ENCODE measurements around the gene OGFR.

OGFR gene

DNA sequence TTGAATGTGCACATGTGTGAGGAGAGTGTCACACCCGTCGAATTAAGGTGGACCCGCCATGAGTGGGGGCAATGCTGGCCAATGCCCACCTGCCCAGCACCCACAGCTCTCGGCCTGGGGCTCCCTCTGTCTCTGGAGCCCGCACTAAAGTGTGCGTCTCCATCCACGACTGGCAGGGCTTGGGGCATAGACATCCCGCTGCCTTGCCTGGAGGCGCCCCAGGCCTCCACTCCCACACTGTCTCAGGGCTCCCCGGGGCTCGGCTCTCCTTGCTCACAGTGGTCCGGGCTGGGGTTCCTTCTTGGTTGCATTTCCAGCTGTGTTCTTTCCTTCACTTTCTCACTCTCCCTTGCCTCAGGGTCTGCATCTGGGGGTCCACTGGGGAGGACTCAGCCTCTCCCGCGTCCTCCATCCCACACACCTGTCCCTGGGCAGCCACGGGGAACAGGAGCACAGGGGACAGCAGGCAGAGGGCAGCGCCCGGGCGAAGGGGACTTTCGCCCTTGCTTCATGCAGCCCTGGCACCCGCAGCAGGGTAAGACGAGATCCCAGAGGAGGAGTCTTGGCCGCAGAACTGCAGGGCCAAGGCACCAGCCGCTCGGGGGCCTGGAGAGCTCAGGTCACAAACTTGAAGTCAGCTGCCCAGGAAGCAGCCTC lies 28.5 kb upstream of the OGFR start:
- Mint-ChIP-seq H3K9me3 (no peaks in the 10 kb centered on the region), H3K36me3 (no peaks in the 10 kb centered on the region), H3K4me1 (peaks cover 63% of the 10 kb centered on the region), H3K27me3 (no peaks in the 10 kb centered on the region), H3K4me3 (peak overlapping the region; percentile 23), H3K27ac (peak overlapping the region; percentile 96)

DNA sequence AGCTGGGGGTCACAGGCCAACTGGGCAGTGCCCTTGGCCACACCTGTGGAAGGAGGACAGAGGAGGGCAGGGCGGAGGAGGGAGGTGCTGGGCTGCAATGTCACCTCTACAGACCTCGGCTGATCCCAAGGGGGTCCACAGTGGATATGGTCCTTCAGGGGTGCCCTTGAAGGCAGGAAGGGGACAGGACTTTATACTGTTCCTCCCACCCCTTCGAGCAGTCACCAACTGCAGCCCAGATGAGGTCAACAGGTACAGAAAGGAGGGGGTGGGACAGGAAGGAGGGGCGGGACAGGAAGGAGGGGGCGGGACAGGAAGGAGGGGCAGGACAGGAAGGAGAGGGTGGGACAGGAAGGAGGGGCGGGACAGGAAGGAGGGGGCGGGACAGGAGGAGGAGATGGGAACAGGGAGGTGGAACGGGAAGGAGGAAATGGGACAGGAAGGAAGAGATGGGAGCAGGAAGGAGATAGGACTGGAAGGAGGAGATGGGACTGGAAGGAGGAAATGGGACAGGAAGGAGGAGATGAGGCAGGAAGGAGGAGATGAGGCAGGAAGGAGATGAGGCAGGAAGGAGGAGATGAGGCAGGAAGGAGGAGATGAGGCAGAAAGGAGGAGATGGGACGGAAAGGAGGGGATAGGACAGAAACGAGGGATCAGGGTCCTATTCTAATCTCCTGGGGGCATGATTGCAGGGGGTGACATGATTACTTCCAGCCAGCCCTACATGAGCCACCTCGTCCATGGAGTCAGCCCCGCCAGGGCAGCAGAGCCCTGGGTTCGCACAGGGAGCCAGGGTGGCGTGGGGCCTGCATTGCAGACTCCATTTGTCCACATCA lies 27.7 kb upstream of the OGFR start:
- H3K4me3 Mint-ChIP-seq = peak overlapping the region; percentile 74
- H3K27ac Mint-ChIP-seq = peak overlapping the region; percentile 96
- no peaks in the 10 kb centered on the region for H3K27me3 Mint-ChIP-seq
- H3K36me3 Mint-ChIP-seq = no peaks in the 10 kb centered on the region
- H3K4me1 Mint-ChIP-seq = peaks cover 59% of the 10 kb centered on the region
- no peaks in the 10 kb centered on the region for H3K9me3 Mint-ChIP-seq

DNA sequence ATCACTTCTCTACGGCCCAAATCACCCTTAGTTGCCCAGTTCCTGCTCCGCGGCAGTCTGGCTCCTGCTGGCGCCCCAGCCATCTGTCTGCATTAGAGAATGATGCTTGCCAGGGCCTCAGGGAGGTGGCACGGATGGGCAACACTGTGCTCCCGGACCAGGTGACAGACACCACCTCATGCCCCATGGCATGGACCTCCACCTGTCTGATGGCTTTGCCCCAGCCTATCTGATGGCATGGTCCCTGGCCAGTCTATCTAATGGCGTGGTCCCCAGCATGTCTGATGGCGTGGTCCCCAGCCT lies 27.2 kb upstream of the OGFR start:
- peak overlapping the region; percentile 74 for H3K4me3 Mint-ChIP-seq
- H3K9me3 Mint-ChIP-seq = no peaks in the 10 kb centered on the region
- peak overlapping the region; percentile 96 for H3K27ac Mint-ChIP-seq
- no peaks in the 10 kb centered on the region for H3K36me3 Mint-ChIP-seq
- peaks cover 56% of the 10 kb centered on the region for H3K4me1 Mint-ChIP-seq
- no peaks in the 10 kb centered on the region for H3K27me3 Mint-ChIP-seq

DNA sequence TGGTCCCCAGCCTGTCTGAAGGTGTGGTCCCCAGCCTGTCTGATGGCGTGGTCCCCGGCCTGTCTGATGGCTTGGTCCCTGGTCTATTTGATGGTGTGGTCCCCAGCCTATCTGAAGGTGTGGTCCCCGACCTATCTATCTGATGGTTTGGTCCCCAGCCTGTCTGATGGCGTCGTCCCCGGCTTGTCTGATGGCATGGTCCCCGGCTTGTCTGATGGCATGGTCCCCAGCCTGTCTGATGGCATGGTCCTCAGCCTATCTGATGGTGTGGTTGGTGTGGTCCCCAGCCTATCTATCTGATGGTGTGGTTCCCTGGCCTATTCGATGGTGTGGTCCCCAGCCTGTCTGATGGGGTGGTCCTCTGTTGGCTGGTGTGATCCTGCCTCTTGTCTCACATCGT lies 26.6 kb upstream of the OGFR start:
- H3K4me1 Mint-ChIP-seq = peaks cover 55% of the 10 kb centered on the region
- H3K27me3 Mint-ChIP-seq = no peaks in the 10 kb centered on the region
- peak overlapping the region; percentile 77 for H3K27ac Mint-ChIP-seq

DNA sequence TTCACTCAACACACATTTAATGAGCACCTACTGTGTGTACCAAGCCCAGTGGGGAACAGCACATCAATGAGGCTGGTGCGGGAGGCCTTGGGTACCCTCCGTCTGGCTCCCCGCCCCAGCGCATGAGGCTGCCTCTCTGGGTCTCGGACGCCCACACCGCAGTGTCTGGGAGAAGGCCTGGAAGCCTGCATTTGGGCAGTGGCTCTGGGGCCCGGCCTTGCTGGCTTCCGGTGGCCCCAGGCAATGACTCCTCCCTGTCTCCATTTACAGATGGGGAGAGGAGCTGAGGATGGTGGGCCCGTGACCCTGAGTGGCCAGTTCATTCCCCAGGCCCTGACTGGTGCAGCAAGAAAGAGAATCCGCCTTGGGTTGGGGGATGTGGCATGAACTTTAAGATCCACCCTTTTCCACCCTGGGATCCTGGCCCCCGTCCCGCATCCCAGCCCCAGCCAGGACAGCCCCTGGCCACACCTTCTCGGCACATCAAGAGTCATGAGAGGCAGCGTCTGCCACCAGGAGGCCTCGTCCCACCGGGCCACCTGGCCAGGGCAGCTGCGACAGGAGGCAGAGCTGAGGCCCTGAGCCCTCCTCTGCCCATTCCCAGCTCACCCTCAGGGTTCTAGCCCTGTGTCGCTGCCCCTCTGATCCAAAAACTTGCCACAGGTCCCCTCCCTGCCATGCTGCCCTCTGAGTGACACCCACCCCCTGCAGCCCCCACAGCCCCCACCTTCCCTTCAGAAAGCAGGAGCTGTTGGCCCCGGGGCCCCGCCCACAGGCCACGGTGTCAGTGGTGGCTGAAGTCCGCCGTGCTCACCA lies 25.8 kb upstream of the OGFR start:
- Mint-ChIP-seq H3K4me1 (peaks cover 48% of the 10 kb centered on the region), H3K36me3 (no peaks in the 10 kb centered on the region), H3K9me3 (no peaks in the 10 kb centered on the region), H3K4me3 (no peak overlapping the region), H3K27ac (peak overlapping the region; percentile 77), H3K27me3 (no peaks in the 10 kb centered on the region)

More for the DNA sequence above, 26.6 kb upstream of the OGFR start:
- H3K36me3 Mint-ChIP-seq = no peaks in the 10 kb centered on the region
- H3K9me3 Mint-ChIP-seq = no peaks in the 10 kb centered on the region
- no peak overlapping the region for H3K4me3 Mint-ChIP-seq

DNA sequence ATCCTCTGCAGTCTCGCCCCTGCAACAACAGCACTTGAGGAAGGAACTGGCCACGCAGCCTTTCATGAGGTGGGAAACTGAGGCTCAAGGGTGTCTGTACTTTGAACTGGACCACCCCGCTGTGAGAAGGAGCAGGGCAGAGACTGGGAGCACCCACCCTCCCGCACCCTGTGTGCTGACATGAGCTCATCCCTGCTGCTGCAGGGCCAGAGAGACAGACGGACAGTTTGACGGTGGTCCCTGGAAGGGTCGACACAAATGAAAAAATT lies 25.3 kb upstream of the OGFR start:
- no peak overlapping the region for H3K27ac Mint-ChIP-seq
- peaks cover 44% of the 10 kb centered on the region for H3K4me1 Mint-ChIP-seq
- no peaks in the 10 kb centered on the region for H3K27me3 Mint-ChIP-seq
- no peaks in the 10 kb centered on the region for H3K9me3 Mint-ChIP-seq
- H3K36me3 Mint-ChIP-seq = no peaks in the 10 kb centered on the region
- H3K4me3 Mint-ChIP-seq = no peak overlapping the region

DNA sequence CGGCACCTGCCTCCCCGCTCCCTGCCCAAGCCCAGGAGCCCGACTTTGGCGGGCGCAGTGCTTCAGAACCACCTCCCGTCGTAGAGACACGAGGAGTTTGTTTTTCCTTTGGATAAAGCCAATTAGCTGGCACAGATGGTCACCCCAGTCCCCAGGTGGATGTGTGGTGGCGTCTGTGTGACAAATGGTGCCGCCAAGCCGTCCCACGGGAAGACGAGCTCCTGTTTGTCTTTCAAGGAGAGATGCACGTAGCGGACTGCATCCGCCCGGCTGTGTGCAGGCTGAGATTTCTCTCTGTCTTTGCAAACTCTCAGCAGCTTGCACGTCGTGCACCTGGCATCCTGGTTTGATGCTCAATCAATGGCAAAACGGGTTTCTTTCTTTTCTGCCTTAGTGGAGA lies 24.4 kb upstream of the OGFR start:
- no peaks in the 10 kb centered on the region for H3K36me3 Mint-ChIP-seq
- H3K9me3 Mint-ChIP-seq = no peaks in the 10 kb centered on the region
- H3K27ac Mint-ChIP-seq = no peak overlapping the region
- H3K4me3 Mint-ChIP-seq = no peak overlapping the region
- no peaks in the 10 kb centered on the region for H3K27me3 Mint-ChIP-seq
- peaks cover 35% of the 10 kb centered on the region for H3K4me1 Mint-ChIP-seq

DNA sequence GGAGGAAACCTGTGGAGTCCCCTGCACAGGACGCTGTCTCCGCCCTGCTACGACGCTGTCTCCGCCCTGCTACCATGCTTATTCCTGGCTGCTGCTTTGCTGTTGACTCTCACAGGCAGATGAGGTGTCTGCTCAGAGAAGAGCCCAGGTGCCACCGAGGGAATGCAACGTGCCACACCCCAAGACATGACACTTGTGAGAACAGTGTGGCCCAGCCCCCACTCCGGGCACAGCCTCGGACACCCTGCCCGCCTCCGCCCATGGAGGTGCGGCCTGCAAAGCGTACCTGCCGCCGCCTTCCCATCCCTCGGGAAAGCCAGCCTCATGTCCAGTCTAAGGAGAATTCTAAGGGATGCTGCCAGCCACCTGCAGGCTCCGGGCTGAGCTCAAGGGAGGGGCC lies 23.9 kb upstream of the OGFR start:
- H3K36me3 Mint-ChIP-seq = no peaks in the 10 kb centered on the region
- H3K27ac Mint-ChIP-seq = no peak overlapping the region
- H3K27me3 Mint-ChIP-seq = no peaks in the 10 kb centered on the region
- H3K9me3 Mint-ChIP-seq = no peaks in the 10 kb centered on the region
- peaks cover 30% of the 10 kb centered on the region for H3K4me1 Mint-ChIP-seq
- no peak overlapping the region for H3K4me3 Mint-ChIP-seq

DNA sequence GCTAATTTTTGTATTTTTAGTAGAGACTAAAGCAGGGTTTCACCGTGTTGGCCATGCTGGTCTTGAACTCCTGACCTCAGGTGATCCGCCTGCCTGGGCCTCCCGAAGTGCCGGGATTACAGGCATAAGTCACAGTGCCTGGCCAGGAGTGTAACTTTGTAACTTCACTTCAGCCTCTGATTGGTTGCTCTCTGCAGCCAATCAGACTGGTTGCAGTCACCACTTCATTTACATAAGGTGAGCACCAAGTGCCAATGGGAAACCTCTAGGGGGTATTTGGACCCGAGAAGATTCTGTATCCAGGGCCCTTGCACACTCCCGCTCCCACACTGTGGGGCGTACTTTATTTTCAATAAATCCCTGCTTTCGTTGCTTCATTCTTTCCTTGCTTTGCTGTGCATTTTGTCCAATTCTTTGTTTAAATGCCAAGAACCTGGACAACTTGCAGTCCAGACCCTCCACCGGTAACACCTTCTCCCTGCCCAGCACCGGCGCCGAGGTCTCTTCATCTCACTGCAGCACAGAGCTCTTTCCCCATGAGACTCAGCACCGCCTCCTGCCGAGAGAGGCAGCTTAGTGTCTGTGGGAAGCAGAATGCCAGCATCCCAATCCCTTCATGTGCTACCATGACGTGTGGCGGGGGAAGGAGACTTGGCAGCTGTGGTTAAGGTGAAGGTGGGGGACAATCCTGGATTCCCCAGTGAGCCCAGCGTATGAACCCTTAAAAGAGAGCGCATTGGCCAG lies 22.3 kb upstream of the OGFR start:
- Mint-ChIP-seq H3K27me3 (no peaks in the 10 kb centered on the region), H3K4me1 (peaks cover 14% of the 10 kb centered on the region), H3K4me3 (no peak overlapping the region), H3K27ac (no peak overlapping the region), H3K9me3 (no peaks in the 10 kb centered on the region), H3K36me3 (no peaks in the 10 kb centered on the region)

DNA sequence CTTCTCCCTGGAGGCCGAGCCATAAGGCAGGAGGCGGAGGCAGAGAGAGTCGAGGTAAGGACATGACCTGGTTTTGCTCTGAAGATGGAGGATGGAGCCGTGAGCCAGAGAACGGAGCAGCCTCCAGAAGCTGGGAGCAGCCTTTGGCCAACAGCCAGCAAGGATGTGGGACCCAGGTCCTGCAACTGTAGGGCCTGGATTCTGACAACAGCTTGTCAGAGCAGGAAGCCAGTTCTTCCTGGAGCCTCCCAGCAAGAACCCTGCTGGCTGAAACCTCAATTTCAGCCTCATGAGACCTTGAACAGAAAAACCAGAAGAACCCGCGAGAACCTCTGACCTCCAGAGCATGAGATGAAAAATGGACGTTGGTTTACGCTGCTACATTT lies 21.7 kb upstream of the OGFR start:
- H3K9me3 Mint-ChIP-seq = no peaks in the 10 kb centered on the region
- peaks cover 13% of the 10 kb centered on the region for H3K4me1 Mint-ChIP-seq
- no peaks in the 10 kb centered on the region for H3K36me3 Mint-ChIP-seq
- H3K4me3 Mint-ChIP-seq = no peak overlapping the region
- H3K27me3 Mint-ChIP-seq = no peaks in the 10 kb centered on the region
- no peak overlapping the region for H3K27ac Mint-ChIP-seq

DNA sequence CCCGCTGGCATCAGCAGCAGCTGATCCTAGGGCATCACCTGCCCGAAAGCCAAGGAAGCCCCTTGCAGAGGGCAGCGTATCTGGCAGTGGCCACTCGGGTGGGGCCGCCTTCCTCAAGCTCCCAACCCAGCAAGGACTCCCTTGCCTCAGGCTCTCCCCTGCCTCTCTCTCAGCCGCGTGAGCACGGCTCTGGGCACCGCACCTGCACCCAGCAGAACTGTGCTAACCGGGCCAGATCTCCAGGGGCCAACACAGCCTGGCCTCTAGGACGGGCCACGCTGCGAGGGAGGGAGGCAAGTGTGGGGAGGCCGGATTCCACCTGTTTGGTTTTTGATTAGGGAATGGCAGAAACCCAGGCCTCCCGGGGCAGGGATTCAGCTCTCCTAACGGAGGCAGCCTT lies 20.1 kb upstream of the OGFR start:
- Mint-ChIP-seq H3K27me3 (no peaks in the 10 kb centered on the region), H3K4me3 (no peak overlapping the region), H3K4me1 (peaks cover 7% of the 10 kb centered on the region), H3K36me3 (no peaks in the 10 kb centered on the region), H3K9me3 (no peaks in the 10 kb centered on the region), H3K27ac (no peak overlapping the region)

DNA sequence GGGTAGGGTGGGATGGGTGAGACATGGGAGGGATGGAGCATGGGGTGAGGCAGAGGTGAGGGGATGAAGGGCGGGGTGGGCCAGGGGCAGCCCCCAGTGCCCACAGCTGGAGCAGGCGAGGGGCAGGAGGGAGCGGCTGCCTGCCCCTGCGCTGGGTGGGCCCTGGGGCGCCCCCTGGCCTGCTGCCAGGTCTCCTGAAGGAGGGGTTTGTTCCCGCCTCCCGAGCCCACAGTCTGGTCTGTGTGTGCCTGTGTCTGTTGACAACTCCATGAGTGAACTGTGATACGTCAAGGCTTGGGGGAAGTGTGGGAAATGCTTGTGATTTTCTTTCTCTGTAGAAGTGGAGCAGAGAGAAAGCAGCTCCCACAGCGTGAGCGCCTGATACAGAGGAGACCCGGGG lies 19.2 kb upstream of the OGFR start:
- no peak overlapping the region for H3K27ac Mint-ChIP-seq
- peaks cover 7% of the 10 kb centered on the region for H3K4me1 Mint-ChIP-seq
- H3K9me3 Mint-ChIP-seq = no peaks in the 10 kb centered on the region
- H3K4me3 Mint-ChIP-seq = no peak overlapping the region
- no peaks in the 10 kb centered on the region for H3K27me3 Mint-ChIP-seq
- H3K36me3 Mint-ChIP-seq = no peaks in the 10 kb centered on the region

DNA sequence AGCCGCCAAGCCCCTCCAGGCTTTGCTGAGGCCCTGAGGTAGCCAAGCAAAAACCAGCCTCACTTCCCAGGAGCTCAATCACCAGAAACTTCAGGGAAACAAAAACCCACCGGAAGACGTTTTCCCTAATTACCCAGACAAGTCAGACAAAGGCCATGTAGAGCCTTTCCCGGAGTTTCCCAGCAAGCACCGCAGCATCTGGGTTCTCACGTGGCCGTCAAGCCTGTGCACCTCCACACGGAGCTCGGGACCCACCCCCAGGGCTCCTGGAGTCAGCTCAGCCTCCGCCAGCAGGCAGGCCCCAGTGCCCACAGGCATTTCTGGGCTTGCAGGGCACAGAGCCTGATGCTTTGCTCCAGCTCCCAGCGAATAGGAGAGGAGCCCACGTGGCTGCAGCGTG lies 18.5 kb upstream of the OGFR start:
- Mint-ChIP-seq H3K27me3 (no peaks in the 10 kb centered on the region), H3K4me1 (peaks cover 8% of the 10 kb centered on the region), H3K9me3 (no peaks in the 10 kb centered on the region), H3K36me3 (no peaks in the 10 kb centered on the region), H3K4me3 (no peak overlapping the region), H3K27ac (no peak overlapping the region)

DNA sequence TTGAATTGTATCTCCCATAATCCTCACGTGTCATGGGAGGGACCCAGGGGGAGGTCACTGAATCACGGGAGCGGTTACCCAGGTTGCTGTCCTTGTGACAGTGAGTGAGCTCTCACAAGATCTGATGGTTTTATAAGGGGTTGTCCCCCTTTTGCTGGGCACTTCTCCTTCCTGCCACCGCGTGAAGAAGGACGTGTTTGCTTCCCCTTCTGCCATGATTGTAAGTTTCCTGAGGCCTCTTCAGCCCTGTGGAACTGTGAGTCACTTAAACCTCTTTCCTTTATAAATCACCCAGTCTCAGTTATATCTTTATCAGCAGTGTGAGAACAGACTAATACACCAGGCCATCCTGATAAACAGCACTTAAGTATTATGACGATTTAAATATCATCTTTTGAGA lies 17.3 kb upstream of the OGFR start:
- Mint-ChIP-seq H3K4me1 (peaks cover 16% of the 10 kb centered on the region), H3K27me3 (no peaks in the 10 kb centered on the region), H3K27ac (no peak overlapping the region), H3K9me3 (no peaks in the 10 kb centered on the region), H3K4me3 (no peak overlapping the region), H3K36me3 (no peaks in the 10 kb centered on the region)

DNA sequence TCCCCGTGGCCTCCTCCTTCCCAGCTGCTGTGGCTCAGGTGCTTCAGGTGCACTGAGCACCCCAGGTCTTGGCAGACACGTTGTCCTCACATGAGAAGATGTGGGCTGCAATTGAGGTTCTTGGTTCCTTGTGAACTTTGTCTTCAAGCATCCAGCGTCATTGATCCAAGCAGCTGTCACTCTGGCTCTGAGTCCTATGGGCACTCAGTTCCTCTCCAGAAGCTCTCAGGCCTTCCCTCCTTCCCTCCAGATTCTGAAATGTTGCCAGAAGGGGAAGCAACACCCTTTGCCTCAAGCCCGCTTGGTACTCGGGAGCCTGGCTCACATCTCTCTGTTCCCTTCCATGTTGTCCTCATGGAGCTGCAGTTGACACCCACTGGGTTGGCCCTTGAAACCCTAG lies 16.8 kb upstream of the OGFR start:
- Mint-ChIP-seq H3K9me3 (no peaks in the 10 kb centered on the region), H3K27me3 (no peaks in the 10 kb centered on the region), H3K27ac (no peak overlapping the region), H3K4me3 (no peak overlapping the region), H3K4me1 (peaks cover 16% of the 10 kb centered on the region), H3K36me3 (no peaks in the 10 kb centered on the region)

DNA sequence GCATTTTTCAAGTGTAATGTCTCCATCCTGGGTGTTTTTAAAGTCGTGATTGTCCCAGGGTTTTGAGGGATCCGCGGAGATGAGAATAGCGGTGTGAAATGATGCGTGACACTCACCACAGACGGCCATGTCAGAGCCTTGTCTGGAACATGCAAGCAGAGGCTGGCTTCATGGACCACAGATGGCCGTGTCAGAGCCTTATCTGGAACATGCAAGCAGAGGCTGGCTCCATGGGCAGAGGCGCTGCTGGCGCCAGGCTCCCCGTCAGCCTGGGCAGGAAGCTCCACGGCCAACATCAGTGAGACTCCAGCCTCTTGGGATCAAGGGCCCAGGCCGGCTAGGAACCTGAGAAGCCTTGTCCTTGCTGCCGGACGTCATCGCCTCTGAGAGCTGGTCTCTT lies 16.0 kb upstream of the OGFR start:
- peak overlapping the region; percentile 17 for H3K27ac Mint-ChIP-seq
- H3K9me3 Mint-ChIP-seq = no peaks in the 10 kb centered on the region
- H3K4me3 Mint-ChIP-seq = no peak overlapping the region
- H3K27me3 Mint-ChIP-seq = no peaks in the 10 kb centered on the region
- peaks cover 21% of the 10 kb centered on the region for H3K4me1 Mint-ChIP-seq
- no peaks in the 10 kb centered on the region for H3K36me3 Mint-ChIP-seq
